HUDEP-2 (cell line): ENCODE measurements around the gene MRPS5.
"Not testable (repeated sequence)": the region's sequence is repeated elsewhere in the genome, so short reads cannot be mapped to it uniquely, and the experiment has no call there.

Experiments
- DNase-seq, 76 experiments: peaks; one replicate each; lab custom pipeline; 2025; ENCODE audit not compliant: unreplicated experiment in 76 of 76; lab: John Stamatoyannopoulos, UW

MRPS5 gene

GRCh38 chr2:95121407-95122196 is at the start of gene MRPS5:
TSS of gene MRPS5 (minus strand) at chr2:95121808. CDS start at chr2:95121791, 17 bp downstream.
- DNase-seq, result peak in 73 of 76 experiments; percentile 3 to 89 (median 70)

GRCh38 chr2:95166065-95166763 is 44.6 kb upstream of the MRPS5 start:
- DNase-seq, result no peak

GRCh38 chr2:95165371-95166064 is 43.9 kb upstream of the MRPS5 start, which contains the start of gene ZNF2:
TSS of gene ZNF2 (plus strand) at chr2:95165809. CDS start at chr2:95176227, 10,418 bp downstream.
- peak; percentile 45 to 95 (median 90) for DNase-seq

GRCh38 chr2:95165030-95165370 is 43.4 kb upstream of the MRPS5 start:
- peak in 6 of 76 experiments; percentile 29 to 82 (median 34) for DNase-seq

GRCh38 chr2:95159690-95160449 is 38.3 kb upstream of the MRPS5 start, which contains the start of gene ZNF514:
TSS of gene ZNF514 (minus strand) at chr2:95159848. CDS start at chr2:95153253, 6,595 bp downstream.
- DNase-seq, result peak in 58 of 76 experiments; percentile 4 to 59 (median 36)

- DNase-seq, result peak in 25 of 76 experiments; percentile 1 to 42 (median 18)
Measured at GRCh38 chr2:95158891-95159619, 37.4 kb upstream of the MRPS5 start.

- DNase-seq, result no peak
Measured at GRCh38 chr2:95158441-95158840, 36.8 kb upstream of the MRPS5 start.

GRCh38 chr2:95149397-95149984 is 27.9 kb upstream of the MRPS5 start:
- DNase-seq, result no peak

- DNase-seq, result no peak
Measured at GRCh38 chr2:95143838-95144237, 22.2 kb upstream of the MRPS5 start.

- no peak for DNase-seq
Measured at GRCh38 chr2:95138702-95139101, 17.1 kb upstream of the MRPS5 start.

- DNase-seq, result no peak
Measured at GRCh38 chr2:95122197-95122551, 566 bp upstream of the MRPS5 start.

GRCh38 chr2:95121093-95121406 is 558 bp downstream of the MRPS5 start:
- no peak for DNase-seq

GRCh38 chr2:95115418-95115817 is 6.2 kb downstream of the MRPS5 start:
- DNase-seq, result peak in 64 of 76 experiments; percentile 6 to 67 (median 36)

GRCh38 chr2:95113464-95113863 is 8.1 kb downstream of the MRPS5 start:
- no peak for DNase-seq

GRCh38 chr2:95110395-95110794 is 11.2 kb downstream of the MRPS5 start:
- DNase-seq, result no peak

GRCh38 chr2:95109260-95109659 is 12.3 kb downstream of the MRPS5 start:
- DNase-seq, result no peak

GRCh38 chr2:95106081-95106480 is 15.5 kb downstream of the MRPS5 start:
- DNase-seq, result no peak

GRCh38 chr2:95104606-95105005 is 17.0 kb downstream of the MRPS5 start:
- no peak for DNase-seq

GRCh38 chr2:95099910-95100309 is 21.7 kb downstream of the MRPS5 start:
- DNase-seq, result no peak

GRCh38 chr2:95098273-95098672 is 23.3 kb downstream of the MRPS5 start:
- DNase-seq, result not testable (repeated sequence)
